ENCODE measurements around the gene GTF2H1.

GRCh38 chr11:18310800-18311340, 11.5 kb upstream of the GTF2H1 start:
- TF ChIP-seq EZH2 (IDR thresholded peaks at IDR 0.05; ENCODE audit: borderline replicate concordance, insufficient read depth, low read depth, low read length, poor library complexity, severe bottlenecking) (no peak), CTCF (IDR thresholded peaks at IDR 0.05) (no peak)
